Measurements from ENCODE around the gene MAPK13. TPM values are rescaled to one million over a fixed set of nuclear protein-coding genes. Genes with fewer than 3 reads are reported as not detected.
A peak's percentile ranks its signal among the peaks of the same experiment; 100 is the strongest.

MAPK13 gene
- total RNA-seq, 1 experiment from 2014 or later = 2.6 TPM

DNA sequence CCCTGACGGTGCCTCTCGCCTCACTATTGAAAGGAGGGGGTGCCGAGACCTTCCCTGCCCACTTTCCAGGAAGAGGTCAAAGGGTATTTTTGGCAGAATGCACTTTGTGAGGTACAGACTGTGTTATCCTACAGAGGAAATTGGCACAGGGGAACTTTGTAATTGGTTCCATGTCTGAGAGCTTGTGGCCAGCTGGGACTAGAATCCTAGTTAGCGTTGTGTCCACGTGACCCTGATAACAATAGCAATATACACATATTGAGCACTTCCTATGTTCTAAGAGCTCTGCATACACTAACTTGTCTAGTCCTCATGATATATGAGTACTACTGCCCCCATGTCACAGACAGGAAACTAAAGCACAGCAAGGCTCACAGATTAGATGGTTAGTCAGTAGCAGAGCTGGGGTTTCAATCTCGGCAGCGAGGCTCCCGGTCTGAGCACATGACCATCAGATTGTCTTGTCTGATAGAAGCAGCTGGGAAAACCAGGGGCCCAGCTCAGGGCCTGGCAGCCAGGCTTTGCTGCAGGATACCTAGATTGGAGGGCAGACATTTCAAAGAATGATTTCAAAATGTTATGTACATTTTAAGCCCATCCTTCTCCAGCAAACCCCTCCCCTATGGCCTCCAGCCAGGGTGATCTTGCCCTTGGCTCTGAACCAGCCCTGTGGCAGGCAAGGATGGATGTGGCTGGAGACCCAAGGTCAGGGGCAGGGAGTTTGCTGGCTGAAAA, 1.4 kb downstream of the MAPK13 start:
- Histone ChIP-seq H3K36me3 (ENCODE audit: insufficient read depth, low read length, poor library complexity, severe bottlenecking) (no peaks in the 10 kb centered on the region), H3K4me3 (ENCODE audit: low read depth, low read length, poor library complexity, severe bottlenecking) (no peak overlapping the region), H3K27me3 (replicated peaks; ENCODE audit: insufficient read depth, low read depth, low read length, poor library complexity) (no peaks in the 10 kb centered on the region), H3K4me1 (ENCODE audit: insufficient read depth, low read length, poor library complexity, severe bottlenecking) (peaks cover 25% of the 10 kb centered on the region), H3K9me3 (ENCODE audit: low read depth, low read length, poor library complexity, severe bottlenecking) (no peaks in the 10 kb centered on the region), H3K27ac (ENCODE audit: low read depth, low read length, poor library complexity, severe bottlenecking) (no peak overlapping the region)
- POLR2A ChIA-PET (ENCODE audit: low non-redundant PET) = no interaction called here
- TF ChIP-seq, protein P1, sequence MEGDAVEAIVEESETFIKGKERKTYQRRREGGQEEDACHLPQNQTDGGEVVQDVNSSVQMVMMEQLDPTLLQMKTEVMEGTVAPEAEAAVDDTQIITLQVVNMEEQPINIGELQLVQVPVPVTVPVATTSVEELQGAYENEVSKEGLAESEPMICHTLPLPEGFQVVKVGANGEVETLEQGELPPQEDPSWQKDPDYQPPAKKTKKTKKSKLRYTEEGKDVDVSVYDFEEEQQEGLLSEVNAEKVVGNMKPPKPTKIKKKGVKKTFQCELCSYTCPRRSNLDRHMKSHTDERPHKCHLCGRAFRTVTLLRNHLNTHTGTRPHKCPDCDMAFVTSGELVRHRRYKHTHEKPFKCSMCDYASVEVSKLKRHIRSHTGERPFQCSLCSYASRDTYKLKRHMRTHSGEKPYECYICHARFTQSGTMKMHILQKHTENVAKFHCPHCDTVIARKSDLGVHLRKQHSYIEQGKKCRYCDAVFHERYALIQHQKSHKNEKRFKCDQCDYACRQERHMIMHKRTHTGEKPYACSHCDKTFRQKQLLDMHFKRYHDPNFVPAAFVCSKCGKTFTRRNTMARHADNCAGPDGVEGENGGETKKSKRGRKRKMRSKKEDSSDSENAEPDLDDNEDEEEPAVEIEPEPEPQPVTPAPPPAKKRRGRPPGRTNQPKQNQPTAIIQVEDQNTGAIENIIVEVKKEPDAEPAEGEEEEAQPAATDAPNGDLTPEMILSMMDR (conservative IDR thresholded peaks at IDR 0.05; ENCODE audit: low read depth, low read length) = no peak
- TF ChIP-seq EZH2 (IDR thresholded peaks at IDR 0.05; ENCODE audit: borderline replicate concordance, low read depth, low read length, poor library complexity, severe bottlenecking) = no peak
- CTCF ChIA-PET = no interaction called here
- peak; percentile 44 for DNase-seq (ENCODE audit: low spot score)
- no TSS peak for BruUV-seq (replicated peaks)
- intact Hi-C loops (cut with micrococcal nuclease; ENCODE audit: unreplicated experiment) = no loop called here

DNA sequence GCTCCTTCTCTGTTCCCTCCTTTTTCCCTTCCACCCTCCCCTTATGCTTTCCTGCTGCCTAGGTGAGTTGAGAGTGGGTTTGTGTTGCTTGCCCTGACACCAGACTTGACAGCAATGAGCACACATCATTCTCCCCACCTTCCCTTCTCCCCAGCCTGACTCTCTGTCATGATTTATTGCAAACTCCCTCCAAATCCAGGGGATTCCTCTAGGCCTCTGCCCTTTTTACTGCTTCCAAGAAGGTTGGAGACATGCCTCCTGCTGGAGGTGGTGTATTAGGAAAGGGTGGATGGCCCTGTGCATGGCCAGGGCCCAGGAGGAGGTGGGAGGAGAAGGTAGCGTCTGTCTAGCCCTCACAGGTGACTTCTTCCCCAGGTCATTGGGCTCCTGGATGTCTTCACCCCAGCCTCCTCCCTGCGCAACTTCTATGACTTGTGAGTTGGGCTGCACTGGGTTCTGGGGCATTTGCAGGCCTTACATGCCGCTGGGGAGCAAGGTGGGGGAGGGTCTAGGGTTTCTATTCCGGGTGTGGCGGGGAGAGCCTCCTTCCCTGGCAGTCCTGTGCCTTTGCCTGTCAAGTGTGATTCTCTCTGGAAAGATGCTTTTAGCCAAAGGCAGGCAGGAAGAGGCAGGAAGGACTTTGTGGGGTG, 2.1 kb downstream of the MAPK13 start:
- Histone ChIP-seq H3K27ac (ENCODE audit: low read depth, low read length, poor library complexity, severe bottlenecking) (no peak overlapping the region), H3K4me3 (ENCODE audit: low read depth, low read length, poor library complexity, severe bottlenecking) (no peak overlapping the region), H3K4me1 (ENCODE audit: insufficient read depth, low read length, poor library complexity, severe bottlenecking) (peaks cover 25% of the 10 kb centered on the region), H3K9me3 (ENCODE audit: low read depth, low read length, poor library complexity, severe bottlenecking) (no peaks in the 10 kb centered on the region), H3K36me3 (ENCODE audit: insufficient read depth, low read length, poor library complexity, severe bottlenecking) (no peaks in the 10 kb centered on the region), H3K27me3 (replicated peaks; ENCODE audit: insufficient read depth, low read depth, low read length, poor library complexity) (no peaks in the 10 kb centered on the region)
- ChIA-PET POLR2A (ENCODE audit: low non-redundant PET) (no interaction called here), CTCF (no interaction called here)
- no TSS peak for BruUV-seq (replicated peaks)
- peak; percentile 33 for DNase-seq (ENCODE audit: low spot score)
- TF ChIP-seq, protein P1 (conservative IDR thresholded peaks at IDR 0.05; ENCODE audit: low read depth, low read length) = 0 out of 2 replicates have a peak, but pooled peaks have one; percentile 24
- no peak for TF ChIP-seq EZH2 (IDR thresholded peaks at IDR 0.05; ENCODE audit: borderline replicate concordance, low read depth, low read length, poor library complexity, severe bottlenecking)
- intact Hi-C loops (cut with micrococcal nuclease; ENCODE audit: unreplicated experiment) = no loop called here

- TF ChIP-seq, protein P1 (conservative IDR thresholded peaks at IDR 0.05; ENCODE audit: low read depth, low read length) = no peak
- TF ChIP-seq EZH2 (IDR thresholded peaks at IDR 0.05; ENCODE audit: borderline replicate concordance, low read depth, low read length, poor library complexity, severe bottlenecking) = no peak
- peaks cover 25% of the 10 kb centered on the region for H3K4me1 ChIP-seq (ENCODE audit: insufficient read depth, low read length, poor library complexity, severe bottlenecking)
- no peaks in the 10 kb centered on the region for H3K27me3 ChIP-seq (replicated peaks; ENCODE audit: insufficient read depth, low read depth, low read length, poor library complexity)
- H3K27ac ChIP-seq (ENCODE audit: low read depth, low read length, poor library complexity, severe bottlenecking) = no peak overlapping the region
- intact Hi-C loops (cut with micrococcal nuclease; ENCODE audit: unreplicated experiment) = no loop called here
- no peaks in the 10 kb centered on the region for H3K36me3 ChIP-seq (ENCODE audit: insufficient read depth, low read length, poor library complexity, severe bottlenecking)
- no peaks in the 10 kb centered on the region for H3K9me3 ChIP-seq (ENCODE audit: low read depth, low read length, poor library complexity, severe bottlenecking)
- ChIA-PET CTCF (no interaction called here), POLR2A (ENCODE audit: low non-redundant PET) (no interaction called here)
- no peak overlapping the region for H3K4me3 ChIP-seq (ENCODE audit: low read depth, low read length, poor library complexity, severe bottlenecking)
- DNase-seq (ENCODE audit: low spot score) = no peak
- no TSS peak for BruUV-seq (replicated peaks)
Observed at GRCh38 chr6:36133148-36133547, 2.8 kb downstream of the MAPK13 start.
